ENCODE measurements around the gene EPHB1.

EPHB1 gene

GRCh38 chr3:134883697-134884385, 88.8 kb downstream of the EPHB1 start:
- no peak for DNase-seq (ENCODE audit: low spot score)

GRCh38 chr3:134885877-134886621, 91.0 kb downstream of the EPHB1 start:
- no peak for DNase-seq (ENCODE audit: low spot score)

- DNase-seq (ENCODE audit: low spot score) = no peak
Measured at GRCh38 chr3:134886991-134887390, 91.9 kb downstream of the EPHB1 start.

- no peak for DNase-seq (ENCODE audit: low spot score)
Measured at GRCh38 chr3:134887536-134887935, 92.5 kb downstream of the EPHB1 start.

- DNase-seq (ENCODE audit: low spot score) = no peak
Measured at GRCh38 chr3:134892326-134892725, 97.3 kb downstream of the EPHB1 start.

- DNase-seq (ENCODE audit: low spot score) = no peak
Measured at GRCh38 chr3:134892761-134893160, 97.7 kb downstream of the EPHB1 start.

GRCh38 chr3:134894533-134894932, 99.5 kb downstream of the EPHB1 start:
- no peak for DNase-seq (ENCODE audit: low spot score)

GRCh38 chr3:134895181-134895580, 100.1 kb downstream of the EPHB1 start:
- DNase-seq (ENCODE audit: low spot score) = no peak

GRCh38 chr3:134896141-134896540, 101.1 kb downstream of the EPHB1 start:
- no peak for DNase-seq (ENCODE audit: low spot score)

- DNase-seq (ENCODE audit: low spot score) = no peak
Measured at GRCh38 chr3:134896696-134897095, 101.6 kb downstream of the EPHB1 start.

GRCh38 chr3:134897391-134898141, 102.5 kb downstream of the EPHB1 start:
- DNase-seq (ENCODE audit: low spot score) = no peak

GRCh38 chr3:134898181-134898754, 103.2 kb downstream of the EPHB1 start:
- no peak for DNase-seq (ENCODE audit: low spot score)

GRCh38 chr3:134899786-134900185, 104.7 kb downstream of the EPHB1 start:
- DNase-seq (ENCODE audit: low spot score) = no peak

- no peak for DNase-seq (ENCODE audit: low spot score)
Measured at GRCh38 chr3:134900482-134900881, 105.4 kb downstream of the EPHB1 start.

GRCh38 chr3:134901461-134901860, 106.4 kb downstream of the EPHB1 start:
- DNase-seq (ENCODE audit: low spot score) = no peak

- no peak for DNase-seq (ENCODE audit: low spot score)
Measured at GRCh38 chr3:134903837-134904236, 108.8 kb downstream of the EPHB1 start.

- DNase-seq (ENCODE audit: low spot score) = no peak
Measured at GRCh38 chr3:134904241-134904771, 109.2 kb downstream of the EPHB1 start.

- no peak for DNase-seq (ENCODE audit: low spot score)
Measured at GRCh38 chr3:134904776-134905646, 110.0 kb downstream of the EPHB1 start.

GRCh38 chr3:134905647-134905935, 110.5 kb downstream of the EPHB1 start:
- no peak for DNase-seq (ENCODE audit: low spot score)

GRCh38 chr3:134908271-134908670, 113.2 kb downstream of the EPHB1 start:
- DNase-seq (ENCODE audit: low spot score) = no peak

- no peak for DNase-seq (ENCODE audit: low spot score)
Measured at GRCh38 chr3:134910026-134910425, 115.0 kb downstream of the EPHB1 start.
